ENCODE results near the gene PRR18. TPM values are rescaled to one million over a fixed set of nuclear protein-coding genes. Genes with fewer than 3 reads are reported as not detected.

The PRR18 gene
- total and polyA plus RNA-seq, 2 donors from 2014 or later: 0.19 TPM; not detected in 1

- Histone ChIP-seq H3K9me3 (ENCODE audit: control insufficient read depth in 2 of 3, insufficient read depth in 1 of 3, low read length in 3 of 3) (no peaks in the 10 kb centered on the region), H3K4me3 (ENCODE audit: low read length in 3 of 3) (no peak overlapping the region), H3K27ac (ENCODE audit: low read depth in 2 of 2, low read length in 2 of 2) (no peak overlapping the region), H3K36me3 (ENCODE audit: control insufficient read depth in 2 of 3, insufficient read depth in 3 of 3, low read length in 3 of 3) (no peaks in the 10 kb centered on the region), H3K9ac (ENCODE audit: low read length in 3 of 3) (no peak overlapping the region), H3K27me3 (ENCODE audit: control insufficient read depth, insufficient read depth, low read length) (peaks cover 6% of the 10 kb centered on the region), H3K4me1 (ENCODE audit: control insufficient read depth in 2 of 3, insufficient read depth in 2 of 3, low read depth in 1 of 3, low read length in 3 of 3) (no peaks in the 10 kb centered on the region)
- intact Hi-C loops (cut with DNase I): no loop called here
- DNase-seq (no peak), FAIRE-seq (no peak)
- TF ChIP-seq, protein P1, sequence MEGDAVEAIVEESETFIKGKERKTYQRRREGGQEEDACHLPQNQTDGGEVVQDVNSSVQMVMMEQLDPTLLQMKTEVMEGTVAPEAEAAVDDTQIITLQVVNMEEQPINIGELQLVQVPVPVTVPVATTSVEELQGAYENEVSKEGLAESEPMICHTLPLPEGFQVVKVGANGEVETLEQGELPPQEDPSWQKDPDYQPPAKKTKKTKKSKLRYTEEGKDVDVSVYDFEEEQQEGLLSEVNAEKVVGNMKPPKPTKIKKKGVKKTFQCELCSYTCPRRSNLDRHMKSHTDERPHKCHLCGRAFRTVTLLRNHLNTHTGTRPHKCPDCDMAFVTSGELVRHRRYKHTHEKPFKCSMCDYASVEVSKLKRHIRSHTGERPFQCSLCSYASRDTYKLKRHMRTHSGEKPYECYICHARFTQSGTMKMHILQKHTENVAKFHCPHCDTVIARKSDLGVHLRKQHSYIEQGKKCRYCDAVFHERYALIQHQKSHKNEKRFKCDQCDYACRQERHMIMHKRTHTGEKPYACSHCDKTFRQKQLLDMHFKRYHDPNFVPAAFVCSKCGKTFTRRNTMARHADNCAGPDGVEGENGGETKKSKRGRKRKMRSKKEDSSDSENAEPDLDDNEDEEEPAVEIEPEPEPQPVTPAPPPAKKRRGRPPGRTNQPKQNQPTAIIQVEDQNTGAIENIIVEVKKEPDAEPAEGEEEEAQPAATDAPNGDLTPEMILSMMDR (IDR thresholded peaks at IDR 0.05; ENCODE audit: borderline replicate concordance, extremely low read depth, insufficient read depth): no peak
These were observed 6.3 kb downstream of the PRR18 start for GRCh38 chr6:166301611-166302529.

DNA sequence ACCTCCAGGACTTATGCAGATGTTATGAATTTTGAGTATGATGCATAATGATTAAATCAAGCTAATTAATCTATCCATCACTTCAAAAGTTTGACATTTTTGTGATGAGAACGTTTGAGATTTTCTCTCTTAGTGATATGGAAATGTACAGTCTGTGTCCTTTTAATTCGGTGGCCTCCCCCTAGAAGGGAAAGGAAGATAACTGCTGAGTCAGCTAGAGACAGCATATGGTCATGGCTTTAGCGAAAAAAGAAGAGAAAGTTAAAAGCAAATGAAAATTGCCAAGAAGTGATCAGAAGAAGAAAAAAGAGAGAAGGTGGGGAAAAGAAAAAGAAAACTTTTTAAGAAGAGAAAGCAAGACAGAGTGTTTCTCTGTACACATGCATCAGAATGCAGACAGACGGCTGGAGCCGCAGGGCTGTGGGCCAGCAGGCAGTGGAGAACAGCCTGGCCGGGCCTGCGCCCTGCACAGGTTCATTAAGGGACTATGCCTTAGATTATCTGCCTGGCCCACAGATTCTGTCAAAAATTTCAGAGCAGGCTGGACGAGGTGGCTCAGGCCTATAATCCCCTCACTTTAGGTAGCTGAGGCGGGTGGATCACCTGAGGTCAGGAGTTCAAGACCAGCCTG is 7.7 kb downstream of the PRR18 start:
- TF ChIP-seq, protein P1 (IDR thresholded peaks at IDR 0.05; ENCODE audit: borderline replicate concordance, extremely low read depth, insufficient read depth): no peak
- Histone ChIP-seq H3K4me1 (ENCODE audit: control insufficient read depth in 2 of 3, insufficient read depth in 2 of 3, low read depth in 1 of 3, low read length in 3 of 3) (no peaks in the 10 kb centered on the region), H3K9ac (ENCODE audit: low read length in 3 of 3) (no peak overlapping the region), H3K4me3 (ENCODE audit: low read length in 3 of 3) (no peak overlapping the region), H3K36me3 (ENCODE audit: control insufficient read depth in 2 of 3, insufficient read depth in 3 of 3, low read length in 3 of 3) (no peaks in the 10 kb centered on the region), H3K9me3 (ENCODE audit: control insufficient read depth in 2 of 3, insufficient read depth in 1 of 3, low read length in 3 of 3) (no peaks in the 10 kb centered on the region), H3K27me3 (ENCODE audit: control insufficient read depth, insufficient read depth, low read length) (peaks cover under 1% of the 10 kb centered on the region), H3K27ac (ENCODE audit: low read depth in 2 of 2, low read length in 2 of 2) (no peak overlapping the region)
- intact Hi-C loops (cut with DNase I): no loop called here
- FAIRE-seq (no peak), DNase-seq (no peak)

DNA sequence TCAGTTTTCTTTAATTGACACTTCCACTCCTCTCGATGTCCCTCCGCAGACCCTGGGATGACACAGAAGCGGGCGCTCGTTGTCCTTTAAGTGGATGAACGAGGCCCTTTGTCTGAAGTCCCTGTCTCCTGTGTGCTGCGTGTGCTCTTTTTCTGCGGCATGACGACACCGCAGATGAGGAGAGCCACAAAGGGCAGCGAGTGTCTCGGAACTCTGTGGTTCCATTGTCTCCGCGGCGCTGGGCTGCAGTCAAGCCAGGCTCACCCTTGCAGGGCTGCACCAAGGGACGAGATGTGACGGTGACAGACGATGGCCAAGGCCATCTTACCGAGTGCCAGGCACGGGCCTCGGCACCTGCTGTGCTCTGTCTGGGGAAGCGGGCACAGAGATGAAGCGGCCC is 10.6 kb downstream of the PRR18 start:
- TF ChIP-seq, protein P1 (IDR thresholded peaks at IDR 0.05; ENCODE audit: borderline replicate concordance, extremely low read depth, insufficient read depth): no peak
- Histone ChIP-seq H3K27ac (ENCODE audit: low read depth in 2 of 2, low read length in 2 of 2) (no peak overlapping the region), H3K27me3 (ENCODE audit: control insufficient read depth, insufficient read depth, low read length) (no peaks in the 10 kb centered on the region), H3K4me3 (ENCODE audit: low read length in 3 of 3) (no peak overlapping the region), H3K36me3 (ENCODE audit: control insufficient read depth in 2 of 3, insufficient read depth in 3 of 3, low read length in 3 of 3) (no peaks in the 10 kb centered on the region), H3K4me1 (ENCODE audit: control insufficient read depth in 2 of 3, insufficient read depth in 2 of 3, low read depth in 1 of 3, low read length in 3 of 3) (no peaks in the 10 kb centered on the region), H3K9me3 (ENCODE audit: control insufficient read depth in 2 of 3, insufficient read depth in 1 of 3, low read length in 3 of 3) (no peaks in the 10 kb centered on the region), H3K9ac (ENCODE audit: low read length in 3 of 3) (no peak overlapping the region)
- intact Hi-C loops (cut with DNase I): no loop called here
- DNase-seq (no peak), FAIRE-seq (no peak)

All from kidney (tissue), 14 donors.